MCF 10A (cell line): Measurements from ENCODE around the gene UBE2E1. TPM values are rescaled to one million over a fixed set of nuclear protein-coding genes. Genes with fewer than 3 reads are reported as not detected.

Experiments used
- BruUV-seq: library from RNA; stranded (reverse); fragments of 400-500 nt; replicated peaks from 2 replicates; lab custom pipeline; 2021; lab: Mats Ljungman, UMichigan
- CTCF ChIA-PET: fragments of 300-600 bp; sonication (Branson Sonifier 250); formaldehyde crosslinking; extraction: SDS; loops from one replicate; lab custom pipeline; 2021; ENCODE audit warnings: antibody characterized with exemption, inconsistent platforms; lab: Yijun Ruan, JAX
- POLR2A ChIA-PET: fragments of 300-600, 350-650 bp; sonication (Branson Sonifier 250); formaldehyde crosslinking; extraction: SDS; loops from one replicate; lab custom pipeline; 2020; ENCODE audit warnings: antibody characterized with exemption, inconsistent platforms; lab: Yijun Ruan, JAX
- DNase-seq: peaks from one replicate; pipeline ENCODE4 v3.0.0-alpha.2; 2018; ENCODE audit not compliant: unreplicated experiment
- H3K27ac Mint-ChIP-seq: one replicate; pipeline ENCODE4 v1.8.0; 2022; ENCODE audit warnings: mild to moderate bottlenecking, low read depth, mixed read lengths; ENCODE audit not compliant: unreplicated experiment
- H3K27me3 Mint-ChIP-seq: one replicate; pipeline ENCODE4 v1.8.0; 2022; ENCODE audit warnings: mixed read lengths; ENCODE audit not compliant: insufficient read depth, unreplicated experiment
- H3K36me3 Mint-ChIP-seq: one replicate; pipeline ENCODE4 v1.8.0; 2022; ENCODE audit warnings: mild to moderate bottlenecking, moderate library complexity, mixed read lengths; ENCODE audit not compliant: insufficient read depth, unreplicated experiment
- H3K4me1 Mint-ChIP-seq: one replicate; pipeline ENCODE4 v1.8.0; 2022; ENCODE audit warnings: mixed read lengths; ENCODE audit not compliant: insufficient read depth, unreplicated experiment
- H3K4me3 Mint-ChIP-seq: one replicate; pipeline ENCODE4 v1.8.0; 2022; ENCODE audit warnings: mild to moderate bottlenecking, moderate library complexity, mixed read lengths; ENCODE audit not compliant: unreplicated experiment
- H3K9me3 Mint-ChIP-seq: one replicate; pipeline ENCODE4 v1.8.0; 2022; ENCODE audit warnings: mixed read lengths; ENCODE audit not compliant: unreplicated experiment
- CTCF ChIP-seq: fragments of 200-600 bp; IDR thresholded peaks from one replicate; pipeline ENCODE4 v1.8.0; 2022; ENCODE audit warnings: antibody characterized with exemption, mild to moderate bottlenecking; ENCODE audit not compliant: unreplicated experiment
- intact Hi-C: fragments of 100-400 bp; cut with micrococcal nuclease; formaldehyde crosslinking; loops from 2 replicates; pipeline ENCODE4 v1.14.1; 2022
- total RNA-seq: library from RNA; stranded (reverse); gene quantifications from 2 replicates; pipeline ENCODE4 v1.2.3, GENCODE V29; 2022

Gene UBE2E1
- total RNA-seq, 1 experiment from 2014 or later: 128 TPM

- Mint-ChIP-seq H3K4me3 (no peak overlapping the region), H3K4me1 (peaks cover 8% of the 10 kb centered on the region), H3K27me3 (no peaks in the 10 kb centered on the region), H3K27ac (no peak overlapping the region), H3K9me3 (no peaks in the 10 kb centered on the region), H3K36me3 (peaks cover 12% of the 10 kb centered on the region)
- intact Hi-C loops: loop anchor here (2.0 kb wide), 1 partner anchor 53 kb away; no protein-coding TSS in a partner anchor
- BruUV-seq: no TSS peak
- DNase-seq: no peak
- POLR2A ChIA-PET: interaction anchor here (2.3 kb wide), 1 partner anchor 81 kb away, joined by 8 read pairs; the partner anchor contains the start of genes NKIRAS1 and RPL15
- TF ChIP-seq CTCF: no peak
- CTCF ChIA-PET: interaction anchor here (0.6 to 2.5 kb wide), 8 partner anchors 9 to 86 kb away, joined by 3 to 9 read pairs (median 4); no protein-coding TSS in a partner anchor
These were observed 30.0 kb downstream of the UBE2E1 start for GRCh38 chr3:23835802-23836201.

GRCh38 chr3:23836536-23837230 is 30.9 kb downstream of the UBE2E1 start:
- peaks cover 12% of the 10 kb centered on the region for H3K36me3 Mint-ChIP-seq
- H3K27ac Mint-ChIP-seq: no peak overlapping the region
- intact Hi-C loops: no loop called here
- H3K9me3 Mint-ChIP-seq: no peaks in the 10 kb centered on the region
- H3K4me1 Mint-ChIP-seq: peaks cover 11% of the 10 kb centered on the region
- no TSS peak for BruUV-seq
- no peak for TF ChIP-seq CTCF
- H3K27me3 Mint-ChIP-seq: no peaks in the 10 kb centered on the region
- CTCF ChIA-PET: interaction anchor here (0.6 to 2.5 kb wide), 7 partner anchors 10 to 323 kb away, joined by 3 to 9 read pairs (median 5); no protein-coding TSS in a partner anchor
- no peak for DNase-seq
- no peak overlapping the region for H3K4me3 Mint-ChIP-seq
- POLR2A ChIA-PET: interaction anchor here (1.0 to 2.3 kb wide), 3 partner anchors 9 to 80 kb away, joined by 3 to 8 read pairs (median 3); partner anchors contain the start of genes NKIRAS1 and RPL15

- no peak for TF ChIP-seq CTCF
- H3K27me3 Mint-ChIP-seq: no peaks in the 10 kb centered on the region
- H3K4me1 Mint-ChIP-seq: peaks cover 11% of the 10 kb centered on the region
- no peaks in the 10 kb centered on the region for H3K9me3 Mint-ChIP-seq
- ChIA-PET POLR2A (interaction anchor here (1.0 to 2.3 kb wide), 4 partner anchors 10 to 79 kb away, joined by 3 to 8 read pairs (median 4); partner anchors contain the start of genes NKIRAS1 and RPL15), CTCF (interaction anchor here (1.0 to 2.5 kb wide), 5 partner anchors 9 to 45 kb away, joined by 3 to 8 read pairs (median 5); no protein-coding TSS in a partner anchor)
- H3K4me3 Mint-ChIP-seq: no peak overlapping the region
- peaks cover 6% of the 10 kb centered on the region for H3K36me3 Mint-ChIP-seq
- BruUV-seq: no TSS peak
- no peak for DNase-seq
- no peak overlapping the region for H3K27ac Mint-ChIP-seq
- intact Hi-C loops: no loop called here
These were observed 31.5 kb downstream of the UBE2E1 start for GRCh38 chr3:23837286-23837685.

- Mint-ChIP-seq H3K9me3 (no peaks in the 10 kb centered on the region), H3K36me3 (peaks cover 6% of the 10 kb centered on the region), H3K27me3 (no peaks in the 10 kb centered on the region), H3K4me3 (no peak overlapping the region), H3K4me1 (peaks cover 11% of the 10 kb centered on the region), H3K27ac (no peak overlapping the region)
- ChIA-PET POLR2A (interaction anchor here (1.3 to 2.3 kb wide), 3 partner anchors 10 to 79 kb away, joined by 3 to 8 read pairs (median 4); partner anchors contain the start of genes NKIRAS1 and RPL15), CTCF (interaction anchor here (1.0 to 2.5 kb wide), 4 partner anchors 9 to 44 kb away, joined by 3 to 6 read pairs (median 4); no protein-coding TSS in a partner anchor)
- DNase-seq: no peak
- no peak for TF ChIP-seq CTCF
- intact Hi-C loops: no loop called here
- BruUV-seq: no TSS peak
These were observed 31.9 kb downstream of the UBE2E1 start for GRCh38 chr3:23837691-23838090.
